CD4-positive, alpha-beta T cell treated with Interleukin-15 for 1 hour (primary cell): Measurements from ENCODE around the gene TNIK.

ENCODE experiments used
- DNase-seq: peaks from one replicate; pipeline ENCODE4 v3.0.0-alpha.2; 2020

TNIK gene

GRCh38 chr3:171335559-171335958 is 124.6 kb downstream of the TNIK start:
- no peak for DNase-seq

DNA sequence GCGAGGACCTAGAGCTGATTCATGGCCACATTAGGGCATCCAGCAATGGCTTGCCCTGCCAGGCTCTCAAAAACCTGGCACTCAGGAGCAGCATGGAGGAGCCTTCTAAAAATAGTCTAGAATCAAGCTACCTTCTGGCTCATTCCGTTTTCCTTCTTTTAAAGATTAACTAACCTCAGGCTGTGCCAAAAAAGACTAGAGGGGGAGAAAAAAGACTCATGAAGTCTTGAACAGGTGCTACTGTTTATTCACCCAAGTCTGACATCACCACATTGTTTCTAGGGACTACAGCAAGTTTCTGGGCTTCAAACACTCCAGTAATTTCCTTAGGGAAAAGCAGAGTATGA is 125.8 kb downstream of the TNIK start:
- DNase-seq = no peak

DNA sequence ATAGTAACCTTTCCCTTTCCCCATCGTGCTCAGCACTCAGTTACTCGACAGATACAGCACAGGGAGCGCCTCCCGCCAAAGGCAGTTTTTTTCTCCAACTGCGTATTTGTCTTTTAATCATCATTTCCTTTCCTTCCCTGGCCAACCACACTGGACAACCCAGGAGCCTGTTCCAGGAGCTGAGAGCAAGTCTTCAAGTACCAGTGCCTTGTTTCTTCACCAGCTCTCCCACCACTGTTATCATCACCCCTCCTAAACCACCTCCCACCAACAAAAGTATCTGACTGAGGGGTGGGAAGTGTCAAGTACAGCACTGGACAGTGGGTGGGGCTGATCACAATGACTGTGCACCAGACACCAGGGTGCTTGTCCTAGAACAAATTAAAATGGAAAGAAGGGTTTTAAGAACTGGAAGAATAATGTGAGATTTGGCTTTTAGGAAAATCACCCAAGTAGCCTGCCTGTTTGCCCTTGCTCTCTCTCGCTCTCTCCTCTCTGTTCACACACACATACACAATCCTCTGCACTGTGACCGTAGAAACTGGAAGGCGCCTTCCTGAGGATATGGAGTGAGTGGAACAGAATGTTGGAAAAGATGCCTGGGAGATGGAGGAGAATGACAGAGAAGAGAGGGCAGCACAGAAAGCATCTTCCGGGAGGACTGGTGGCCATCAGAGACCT is 126.3 kb downstream of the TNIK start:
- DNase-seq = no peak

DNA sequence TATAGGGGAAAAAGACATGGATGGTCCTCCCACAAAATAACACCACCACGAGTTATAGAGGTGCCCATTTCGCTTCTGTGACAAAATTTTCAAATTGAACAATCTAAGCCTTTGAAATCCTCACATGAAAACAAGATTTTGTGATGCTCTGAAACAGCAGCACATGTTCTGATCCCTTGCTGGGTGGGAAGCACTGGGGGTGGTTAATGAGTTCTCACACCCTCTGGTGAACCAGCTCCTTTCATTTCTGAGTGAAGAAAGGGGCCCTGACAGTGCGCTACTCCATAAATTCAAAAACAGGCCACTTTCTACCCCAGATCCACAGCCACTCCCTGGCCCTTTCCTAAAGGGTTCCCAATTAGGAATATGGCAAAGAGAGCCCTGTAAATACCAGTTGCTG is 129.3 kb downstream of the TNIK start:
- DNase-seq = no peak

DNA sequence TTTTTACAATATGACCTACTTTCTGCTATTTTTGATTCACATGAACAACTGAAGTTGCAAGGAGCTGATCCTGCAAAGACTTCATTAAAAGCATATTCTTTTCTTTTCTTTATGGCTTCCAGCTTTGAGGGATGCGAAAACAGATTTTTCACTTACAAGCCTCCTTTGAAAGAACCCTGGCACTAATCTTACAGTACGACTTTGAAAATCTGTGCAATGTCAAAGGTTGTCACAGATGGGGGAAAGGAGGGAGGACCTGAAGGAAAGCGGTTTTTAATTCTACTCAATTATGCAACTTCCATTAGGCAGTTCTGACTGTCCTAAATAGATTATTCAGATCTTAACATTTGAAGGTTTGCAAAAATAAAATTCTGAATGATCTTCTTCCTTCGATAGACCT is 130.5 kb downstream of the TNIK start:
- DNase-seq = no peak

- peak; percentile 56 for DNase-seq
These were observed 131.7 kb downstream of the TNIK start for GRCh38 chr3:171328419-171329082.

DNA sequence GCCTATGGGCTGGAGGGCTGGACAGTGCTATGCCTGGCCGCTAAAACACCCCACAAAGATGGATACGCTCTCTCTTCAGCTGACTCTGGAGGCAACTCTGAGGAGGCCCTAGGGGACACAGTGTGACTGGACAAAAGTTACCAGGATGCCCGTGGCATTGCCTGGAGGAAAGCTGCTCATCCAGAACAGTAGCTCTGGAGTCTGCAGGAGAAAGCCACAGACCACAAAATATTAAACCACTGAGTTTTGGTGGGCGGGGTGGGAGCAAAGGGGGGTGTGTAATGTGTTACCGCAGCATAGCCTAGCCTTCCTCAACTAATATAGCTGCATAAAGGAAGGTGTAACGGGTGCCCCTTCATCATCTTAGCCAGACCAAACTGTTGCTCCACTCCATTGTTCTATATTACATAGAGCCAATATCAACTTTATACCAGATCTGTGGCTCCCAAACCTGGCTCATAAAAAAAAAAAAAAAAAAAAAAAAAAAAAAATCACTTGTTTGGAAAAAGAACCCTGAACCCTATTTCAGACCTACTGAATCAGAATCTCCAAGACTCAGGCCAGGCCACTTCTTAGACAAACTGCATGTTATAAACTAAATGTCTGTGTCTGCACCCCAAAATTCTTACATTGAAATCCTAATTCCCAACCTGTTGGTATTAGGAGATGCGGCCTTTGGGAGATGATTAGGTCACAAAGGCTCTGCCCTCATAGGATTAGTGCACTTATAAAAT is 132.6 kb downstream of the TNIK start:
- DNase-seq = no peak

DNA sequence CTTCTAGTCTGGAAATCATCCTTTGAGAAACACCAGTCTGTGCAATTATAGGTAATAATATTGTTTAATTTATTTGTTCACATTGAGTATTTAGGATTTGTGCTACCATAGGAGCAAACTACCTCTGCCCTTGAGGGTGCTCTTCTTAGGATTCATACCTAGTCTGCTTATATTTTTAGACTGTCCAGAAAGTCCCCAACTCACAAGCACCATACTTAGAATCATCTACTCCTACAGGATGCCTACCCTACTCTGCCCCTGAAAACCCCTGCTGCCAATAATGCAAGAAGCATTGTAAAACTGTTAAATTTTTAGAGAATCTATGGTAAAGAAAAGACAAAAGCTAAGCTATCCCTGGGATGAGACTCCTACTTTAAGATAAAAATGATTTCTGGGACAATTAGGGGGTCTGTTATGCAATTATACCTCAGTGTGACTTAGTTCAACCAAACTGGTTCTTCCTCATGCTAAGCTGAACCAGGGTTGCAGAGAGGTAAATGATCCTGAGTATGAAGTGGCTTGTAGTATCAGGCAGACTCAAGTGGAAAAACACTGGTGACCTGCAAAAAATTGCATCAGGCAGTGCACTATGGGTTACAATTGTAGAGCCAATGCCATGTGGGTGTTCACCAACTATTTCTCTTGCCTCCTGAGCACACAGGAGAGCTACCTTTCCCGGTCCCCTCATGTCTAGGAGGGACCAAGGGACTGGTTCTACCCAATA is 133.3 kb downstream of the TNIK start:
- no peak for DNase-seq

GRCh38 chr3:171323938-171324536 is 136.2 kb downstream of the TNIK start:
- no peak for DNase-seq

GRCh38 chr3:171321559-171322360 is 138.4 kb downstream of the TNIK start:
- DNase-seq = no peak

DNA sequence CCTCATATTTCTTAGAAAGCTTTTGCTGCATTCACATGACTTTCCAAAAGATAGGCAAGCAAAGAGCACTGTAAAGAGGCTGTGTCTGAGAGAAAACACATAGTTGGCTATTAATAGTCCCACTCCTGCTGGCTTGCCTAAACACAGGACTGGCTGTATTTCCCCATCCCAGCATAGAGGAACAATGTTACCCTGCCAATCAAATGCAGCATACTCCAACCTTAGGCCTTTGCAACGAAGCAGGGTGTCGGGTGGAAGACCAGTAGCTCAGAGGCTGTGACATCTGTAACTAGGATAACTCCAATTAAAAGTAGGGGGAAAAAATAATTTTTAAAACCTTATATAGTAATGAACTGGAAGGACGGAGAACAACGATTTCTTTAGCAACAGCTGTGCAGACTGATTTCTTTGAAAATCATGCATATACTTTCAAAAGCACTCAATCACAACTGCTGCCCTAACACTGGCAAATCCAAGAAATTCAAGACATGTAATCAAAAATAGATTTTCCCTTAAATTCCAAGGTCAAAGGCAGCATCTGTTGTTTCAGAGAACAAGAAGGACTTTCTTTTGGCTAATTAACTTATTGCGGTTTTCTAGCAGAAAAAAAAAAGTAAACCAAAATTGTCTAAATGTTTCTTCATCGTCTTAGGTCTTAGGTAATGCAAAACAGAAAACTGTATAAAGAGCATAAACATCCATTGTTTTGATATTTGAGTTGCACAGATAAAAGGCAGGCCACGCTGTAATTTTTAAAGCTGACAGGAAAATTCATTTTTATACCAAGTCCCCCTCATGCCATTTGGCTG is 139.3 kb downstream of the TNIK start:
- no peak for DNase-seq

DNA sequence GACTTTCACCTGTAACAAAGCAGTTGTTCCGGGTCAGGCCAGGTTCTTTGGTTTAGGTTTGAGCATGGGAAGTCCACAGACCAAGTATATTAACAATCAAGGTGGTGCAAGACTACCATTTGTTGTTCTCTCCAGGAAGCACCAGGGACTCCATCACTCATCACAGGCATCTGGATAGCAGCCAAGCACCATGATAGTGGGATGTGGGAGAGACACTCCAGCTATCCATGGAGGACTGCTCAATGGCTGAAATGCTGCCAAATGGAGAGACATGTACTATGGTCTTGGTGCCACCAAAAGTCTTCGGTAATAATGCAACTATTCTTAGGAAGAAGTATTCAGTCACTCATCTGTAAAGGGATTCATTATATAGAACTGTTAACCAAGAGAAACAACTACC is 143.0 kb downstream of the TNIK start:
- DNase-seq = no peak

DNA sequence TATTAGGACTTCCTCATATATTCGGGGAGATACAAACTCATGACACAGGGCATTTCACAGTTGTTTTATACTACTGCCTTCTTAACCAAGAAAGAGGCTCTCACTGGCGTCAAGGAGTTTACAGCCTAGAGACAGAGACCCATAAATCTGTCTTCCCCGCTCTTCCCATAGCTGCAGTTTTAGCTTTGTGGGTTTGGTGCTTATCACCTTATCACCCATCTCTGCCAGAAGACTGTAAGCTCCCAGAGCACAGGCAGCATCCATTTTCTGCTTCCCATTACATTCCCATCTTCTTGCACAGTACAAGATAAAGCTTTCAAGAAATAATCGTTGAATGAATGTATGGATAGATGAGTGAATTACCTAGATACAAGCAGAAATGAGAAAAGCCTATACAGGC is 144.3 kb downstream of the TNIK start:
- DNase-seq = no peak

DNA sequence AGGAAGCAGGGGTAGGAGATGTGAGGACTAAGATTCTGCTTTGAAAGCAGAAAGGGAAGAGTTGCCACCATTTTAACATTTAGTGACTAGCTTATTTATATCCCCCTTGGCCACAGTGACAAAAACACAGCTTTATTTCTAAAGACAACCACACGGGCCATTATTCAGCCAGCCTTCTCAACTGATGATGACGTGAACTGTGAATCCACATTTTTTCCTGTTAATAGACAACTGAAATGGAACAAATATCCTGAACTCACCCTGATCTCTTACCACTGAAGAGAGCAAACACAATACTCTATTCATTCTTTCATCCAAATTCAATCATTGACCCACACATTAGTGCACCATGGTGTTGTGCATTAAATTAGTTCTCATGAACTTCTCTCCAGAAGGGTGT is 145.1 kb downstream of the TNIK start:
- DNase-seq = no peak

DNA sequence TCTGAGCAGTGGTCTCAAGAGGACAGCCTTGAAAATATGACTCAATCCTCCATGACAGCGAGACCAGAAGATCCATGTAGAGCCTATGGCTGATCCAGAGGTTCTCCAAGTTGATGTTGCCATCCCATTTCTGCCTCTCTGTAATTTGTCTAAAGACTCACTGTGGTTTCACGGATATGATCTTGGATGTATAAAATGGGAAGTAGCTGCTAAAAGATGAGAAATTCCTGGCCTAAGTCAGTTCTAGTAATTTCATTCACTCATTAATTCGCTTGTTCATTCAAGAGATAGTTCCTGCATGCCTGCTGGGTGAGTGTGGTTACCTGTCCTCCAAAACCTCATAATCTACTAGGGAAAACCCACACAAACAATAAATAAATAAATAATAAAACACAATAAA is 145.9 kb downstream of the TNIK start:
- DNase-seq = no peak

DNA sequence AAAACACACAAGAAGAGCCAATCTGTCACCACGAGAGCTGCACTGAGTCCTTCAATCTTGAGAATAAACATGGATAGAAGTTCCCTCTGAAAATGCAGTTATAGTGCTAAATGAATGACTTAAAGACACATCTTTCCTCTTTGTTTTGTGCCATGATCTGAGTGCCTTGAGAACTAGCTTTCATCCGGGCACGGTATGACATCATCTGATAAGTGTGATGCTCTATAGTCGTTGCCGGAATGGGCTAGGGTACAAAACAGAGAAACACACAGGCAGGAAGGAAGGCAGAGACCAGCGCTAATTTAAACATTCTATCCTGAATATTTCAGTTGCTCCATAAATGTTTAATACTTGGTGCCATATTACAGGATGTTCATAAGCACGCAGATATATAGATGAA is 146.5 kb downstream of the TNIK start:
- no peak for DNase-seq

- no peak for DNase-seq
These were observed 147.5 kb downstream of the TNIK start for GRCh38 chr3:171312741-171313140.

GRCh38 chr3:171311784-171312183 is 148.4 kb downstream of the TNIK start:
- DNase-seq = no peak

DNA sequence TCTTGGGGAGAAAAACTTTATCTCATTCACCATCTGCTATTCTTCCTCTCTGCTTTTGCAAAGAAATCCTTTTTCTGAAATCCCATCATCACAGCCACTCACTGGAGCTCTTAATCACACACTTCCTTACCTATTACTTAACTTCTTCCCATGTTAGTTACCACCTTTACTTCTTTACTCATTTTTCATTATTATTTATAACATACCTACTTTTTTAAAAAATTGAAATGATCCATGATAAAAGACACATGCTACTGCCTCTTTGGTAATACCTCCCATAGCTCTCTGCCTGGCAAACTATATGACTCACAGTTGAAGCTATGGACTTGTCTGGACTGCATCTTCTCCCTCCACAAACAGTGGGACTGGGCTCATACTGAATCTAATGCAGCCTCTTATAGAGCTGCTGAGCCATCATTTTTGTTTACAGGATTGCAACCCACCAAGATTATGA is 150.3 kb downstream of the TNIK start:
- DNase-seq = no peak

DNA sequence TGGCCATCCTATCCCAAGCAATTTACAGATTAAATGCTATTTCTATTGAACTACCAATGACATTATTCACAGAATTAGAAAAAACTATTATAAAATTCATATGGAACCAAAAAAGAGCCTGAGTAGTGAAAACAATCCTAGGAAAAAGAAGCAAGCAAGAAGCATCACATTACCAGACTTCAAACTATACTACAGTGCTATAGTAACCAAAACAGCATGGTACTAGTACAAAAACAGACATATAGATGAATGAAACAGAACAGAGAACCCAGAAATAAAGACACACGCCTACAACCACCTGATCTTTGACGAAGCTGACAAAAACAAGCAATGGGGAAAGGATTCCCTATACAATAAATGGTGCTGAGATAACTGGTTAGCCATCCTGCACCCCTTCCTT is 152.2 kb downstream of the TNIK start:
- DNase-seq = no peak

GRCh38 chr3:171307046-171307585 is 153.1 kb downstream of the TNIK start:
- no peak for DNase-seq
